Measurements from ENCODE around the gene PTPRN2.
A peak's percentile ranks its signal among the peaks of the same experiment; 100 is the strongest.

The PTPRN2 gene

GRCh38 chr7:158589653-158590052 lies 2.0 kb upstream of the PTPRN2 start:
- no peaks in the 10 kb centered on the region for H3K36me3 Mint-ChIP-seq
- no peak overlapping the region for H3K27ac Mint-ChIP-seq
- CTCF ChIA-PET = no interaction called here
- DNase-seq = no peak
- H3K4me3 Mint-ChIP-seq = no peak overlapping the region
- peaks cover 8% of the 10 kb centered on the region for H3K4me1 Mint-ChIP-seq
- peaks cover 4% of the 10 kb centered on the region for H3K9me3 Mint-ChIP-seq
- H3K27me3 Mint-ChIP-seq = peaks cover 46% of the 10 kb centered on the region

DNA sequence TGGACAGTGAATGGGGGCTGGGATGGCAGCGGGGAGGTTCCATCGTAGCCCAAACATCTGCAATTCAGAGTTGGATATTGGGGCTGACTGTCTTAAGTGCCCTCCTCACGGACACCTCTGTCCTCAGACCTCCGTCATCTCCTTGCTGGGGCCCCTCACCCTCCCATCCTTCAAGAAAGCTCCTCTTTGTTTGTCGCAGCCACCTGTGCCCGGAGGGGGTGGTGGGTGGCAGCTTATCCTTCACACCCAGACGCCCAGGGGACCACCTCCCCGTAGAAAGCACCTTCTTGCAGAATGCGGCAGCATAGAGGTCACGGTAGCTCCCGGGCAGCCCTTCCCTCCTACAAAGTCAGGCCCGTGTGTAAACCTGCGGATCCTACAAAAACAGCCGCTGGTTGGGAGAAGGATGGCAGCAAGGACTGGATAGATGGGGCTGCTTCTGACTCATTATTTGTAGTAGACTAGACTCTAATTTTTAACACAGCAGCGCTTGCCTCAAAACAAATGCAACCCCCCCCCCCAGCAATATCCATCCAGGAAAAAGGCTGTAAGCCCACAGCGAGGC lies 1.3 kb upstream of the PTPRN2 start:
- CTCF ChIA-PET = no interaction called here
- Mint-ChIP-seq H3K27ac (no peak overlapping the region), H3K27me3 (peaks cover 49% of the 10 kb centered on the region), H3K4me3 (peak overlapping the region; percentile 40), H3K4me1 (peaks cover 8% of the 10 kb centered on the region), H3K9me3 (peaks cover 4% of the 10 kb centered on the region), H3K36me3 (no peaks in the 10 kb centered on the region)
- no peak for DNase-seq

DNA sequence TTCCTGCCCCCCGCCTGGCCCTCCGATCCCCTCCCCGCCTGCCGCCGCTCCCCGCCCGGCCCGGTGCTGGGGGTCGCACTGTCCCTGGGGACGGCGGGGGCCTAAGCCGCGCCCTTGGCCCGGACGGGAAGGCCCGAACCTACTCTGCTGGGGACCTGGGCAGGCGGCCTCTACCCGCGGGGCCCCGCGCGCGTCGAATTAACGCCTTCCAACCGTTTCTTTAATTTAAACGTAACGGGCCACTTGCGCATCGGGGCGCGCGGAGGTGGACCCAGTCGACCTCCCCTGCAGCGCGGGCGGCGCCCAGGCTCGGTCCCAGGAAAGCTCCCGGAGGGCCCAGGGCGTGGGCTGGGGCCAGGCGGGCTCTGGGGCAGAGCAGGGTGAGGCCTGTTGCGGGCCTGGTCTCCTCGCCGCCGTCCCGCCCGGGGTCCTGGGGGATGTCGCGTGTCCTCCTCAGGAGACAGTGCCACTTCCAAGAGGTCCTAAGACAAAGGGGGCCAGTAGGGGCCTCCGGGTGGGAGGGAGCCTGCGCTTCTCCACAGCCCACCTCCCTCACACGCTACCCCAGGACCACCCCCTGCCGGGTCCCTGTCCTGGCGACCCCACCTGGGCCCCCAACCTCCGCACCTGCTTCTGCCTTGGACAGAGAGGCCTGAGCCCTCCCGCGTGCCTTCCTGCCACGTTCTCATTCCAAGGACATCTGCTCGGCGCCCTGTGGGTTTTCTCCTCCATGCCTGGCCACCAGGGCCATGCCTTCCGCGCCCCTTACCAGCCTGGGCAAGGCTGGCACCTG lies 658 bp upstream of the PTPRN2 start:
- CTCF ChIA-PET = no interaction called here
- DNase-seq = no peak

GRCh38 chr7:158586499-158587161 lies 993 bp downstream of the PTPRN2 start:
- Mint-ChIP-seq H3K27me3 (peaks cover 55% of the 10 kb centered on the region), H3K9me3 (no peaks in the 10 kb centered on the region), H3K4me3 (no peak overlapping the region), H3K36me3 (no peaks in the 10 kb centered on the region), H3K27ac (no peak overlapping the region), H3K4me1 (peaks cover 15% of the 10 kb centered on the region)
- CTCF ChIA-PET = no interaction called here
- DNase-seq = no peak

More for the DNA sequence above, 658 bp upstream of the PTPRN2 start:
- Mint-ChIP-seq H3K4me1 (peaks cover 8% of the 10 kb centered on the region), H3K27me3 (peaks cover 55% of the 10 kb centered on the region), H3K27ac (no peak overlapping the region), H3K9me3 (peaks cover 4% of the 10 kb centered on the region), H3K4me3 (peak overlapping the region; percentile 40), H3K36me3 (no peaks in the 10 kb centered on the region)

DNA sequence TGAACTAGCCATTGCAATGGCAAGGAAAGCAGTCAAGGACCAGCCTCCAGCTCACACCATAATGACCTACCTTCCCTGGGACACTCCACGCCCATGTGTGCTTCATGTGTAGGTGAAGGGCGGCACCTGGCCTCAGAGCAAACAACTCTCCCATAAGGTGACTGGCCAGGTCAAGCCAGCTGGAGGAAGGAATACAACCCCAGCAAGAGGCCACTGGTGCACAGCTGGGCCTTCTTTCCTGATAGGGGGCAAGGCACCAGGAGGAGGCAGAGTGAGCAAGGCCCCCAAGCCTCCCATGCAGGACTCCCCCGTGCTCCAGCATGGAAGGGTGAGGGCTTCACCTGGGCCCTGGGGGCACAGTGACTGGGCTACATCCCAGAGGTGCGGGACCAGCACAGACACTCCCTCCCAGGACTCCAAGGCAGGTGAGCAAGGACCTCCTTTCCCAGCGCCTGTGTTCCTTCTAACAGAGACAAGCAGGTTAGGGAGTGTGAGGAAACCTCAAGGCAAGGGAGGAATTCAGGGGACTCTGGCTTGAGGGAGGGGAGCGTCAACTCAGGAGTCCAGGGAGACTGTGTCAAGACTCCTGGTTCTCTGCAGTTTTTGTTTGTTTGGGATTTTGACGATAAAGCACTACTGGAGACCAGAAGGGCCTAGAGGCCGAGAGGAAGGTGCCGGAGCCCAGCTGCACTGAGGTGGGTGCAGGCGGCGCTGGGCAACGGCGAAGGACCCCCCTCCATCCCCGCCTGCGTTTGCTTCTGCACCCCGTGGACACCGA lies 1.7 kb downstream of the PTPRN2 start:
- no peaks in the 10 kb centered on the region for H3K36me3 Mint-ChIP-seq
- CTCF ChIA-PET = no interaction called here
- H3K27me3 Mint-ChIP-seq = peaks cover 55% of the 10 kb centered on the region
- peaks cover 17% of the 10 kb centered on the region for H3K4me1 Mint-ChIP-seq
- no peak for DNase-seq
- no peaks in the 10 kb centered on the region for H3K9me3 Mint-ChIP-seq
- H3K4me3 Mint-ChIP-seq = peak overlapping the region; percentile 57
- peak overlapping the region; percentile 72 for H3K27ac Mint-ChIP-seq

DNA sequence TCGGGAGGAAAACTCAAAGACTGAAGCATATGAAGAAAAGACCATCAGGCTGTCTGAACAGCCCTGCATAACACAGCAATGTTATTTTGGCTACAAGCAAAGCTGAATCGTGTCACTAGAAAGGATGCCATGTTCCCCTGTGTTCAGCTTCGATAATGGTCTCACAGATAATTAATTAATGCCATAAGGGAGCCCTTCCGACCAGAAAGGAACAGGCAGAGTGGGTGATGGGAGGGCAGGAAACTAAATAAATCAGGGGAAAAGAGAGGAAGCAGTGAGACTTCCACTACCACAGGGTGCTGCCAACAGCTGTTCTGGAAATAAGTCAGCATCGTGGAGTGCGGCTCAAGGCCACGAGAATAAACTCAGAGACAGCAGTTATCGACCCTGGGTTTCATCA lies 3.2 kb downstream of the PTPRN2 start:
- Mint-ChIP-seq H3K36me3 (no peaks in the 10 kb centered on the region), H3K27me3 (peaks cover 41% of the 10 kb centered on the region), H3K9me3 (peaks cover 11% of the 10 kb centered on the region), H3K27ac (no peak overlapping the region), H3K4me1 (peaks cover 17% of the 10 kb centered on the region), H3K4me3 (no peak overlapping the region)
- DNase-seq = no peak
- CTCF ChIA-PET = no interaction called here

- Mint-ChIP-seq H3K27ac (no peak overlapping the region), H3K36me3 (no peaks in the 10 kb centered on the region), H3K9me3 (peaks cover 14% of the 10 kb centered on the region), H3K27me3 (peaks cover 35% of the 10 kb centered on the region), H3K4me3 (no peak overlapping the region), H3K4me1 (peaks cover 16% of the 10 kb centered on the region)
- CTCF ChIA-PET = no interaction called here
- DNase-seq = no peak
Measured at GRCh38 chr7:158583810-158584209, 3.8 kb downstream of the PTPRN2 start.

- Mint-ChIP-seq H3K27me3 (peaks cover 28% of the 10 kb centered on the region), H3K4me3 (no peak overlapping the region), H3K36me3 (no peaks in the 10 kb centered on the region), H3K9me3 (peaks cover 14% of the 10 kb centered on the region), H3K27ac (no peak overlapping the region), H3K4me1 (peaks cover 13% of the 10 kb centered on the region)
- CTCF ChIA-PET = no interaction called here
- no peak for DNase-seq
Measured at GRCh38 chr7:158583143-158583542, 4.5 kb downstream of the PTPRN2 start.

DNA sequence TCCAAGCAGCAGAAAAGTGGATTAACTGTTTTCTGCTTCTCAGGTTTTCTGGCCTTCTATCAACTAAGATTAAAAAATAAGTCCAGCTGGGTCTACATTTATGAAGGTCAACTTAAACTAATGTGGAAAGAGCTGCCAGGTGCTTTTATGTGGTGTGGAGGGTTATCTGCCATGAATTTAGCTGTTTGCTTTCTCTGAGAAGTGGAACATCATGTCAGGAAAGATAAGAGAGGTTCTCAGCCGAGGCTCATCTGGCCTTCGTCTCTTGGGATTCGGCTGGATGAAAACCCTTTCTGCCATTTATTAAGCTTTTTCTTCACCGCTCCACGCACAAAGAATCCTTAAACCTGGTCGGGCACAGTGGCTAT lies 5.5 kb downstream of the PTPRN2 start:
- DNase-seq = no peak
- Mint-ChIP-seq H3K9me3 (peaks cover 14% of the 10 kb centered on the region), H3K27me3 (peaks cover 26% of the 10 kb centered on the region), H3K27ac (no peak overlapping the region), H3K4me3 (no peak overlapping the region), H3K36me3 (no peaks in the 10 kb centered on the region), H3K4me1 (peaks cover 13% of the 10 kb centered on the region)
- CTCF ChIA-PET = no interaction called here

- H3K27me3 Mint-ChIP-seq = peaks cover 25% of the 10 kb centered on the region
- CTCF ChIA-PET = no interaction called here
Measured at GRCh38 chr7:158581440-158582088, 6.1 kb downstream of the PTPRN2 start.

GRCh38 chr7:158579662-158580646 lies 7.7 kb downstream of the PTPRN2 start:
- H3K27ac Mint-ChIP-seq = no peak overlapping the region
- no peak for DNase-seq
- peaks cover 14% of the 10 kb centered on the region for H3K9me3 Mint-ChIP-seq
- peaks cover 9% of the 10 kb centered on the region for H3K27me3 Mint-ChIP-seq
- no peak overlapping the region for H3K4me3 Mint-ChIP-seq
- CTCF ChIA-PET = no interaction called here
- peaks cover 9% of the 10 kb centered on the region for H3K4me1 Mint-ChIP-seq
- no peaks in the 10 kb centered on the region for H3K36me3 Mint-ChIP-seq

More at GRCh38 chr7:158581440-158582088, 6.1 kb downstream of the PTPRN2 start:
- no peak overlapping the region for H3K27ac Mint-ChIP-seq
- H3K9me3 Mint-ChIP-seq = peaks cover 14% of the 10 kb centered on the region
- H3K4me3 Mint-ChIP-seq = no peak overlapping the region
- no peaks in the 10 kb centered on the region for H3K36me3 Mint-ChIP-seq
- H3K4me1 Mint-ChIP-seq = peaks cover 13% of the 10 kb centered on the region
- no peak for DNase-seq

GRCh38 chr7:158576050-158576762 lies 11.4 kb downstream of the PTPRN2 start:
- Mint-ChIP-seq H3K36me3 (no peaks in the 10 kb centered on the region), H3K27me3 (peaks cover 21% of the 10 kb centered on the region), H3K27ac (no peak overlapping the region), H3K4me1 (no peaks in the 10 kb centered on the region), H3K9me3 (peaks cover 14% of the 10 kb centered on the region), H3K4me3 (no peak overlapping the region)
- CTCF ChIA-PET = no interaction called here
- DNase-seq = no peak

Measured in activated naive CD4-positive, alpha-beta T cell treated with anti-CD3 and anti-CD28 coated beads, Interleukin-2, amount 10 ng/mL, durations not matched to agents 7 days and 5 days (primary cell).